ENCODE results near the gene RETREG3. TPM values are rescaled to one million over a fixed set of nuclear protein-coding genes. Genes with fewer than 3 reads are reported as not detected.
A peak's percentile ranks its signal among the peaks of the same experiment; 100 is the strongest.

Gene RETREG3
- total and polyA plus RNA-seq, 2 of the 13 experiments (the other 11 are each of a cell fraction or from before 2014, with no cell fraction given): 47.0 to 55.8 TPM

- TF ChIP-seq, protein P1, sequence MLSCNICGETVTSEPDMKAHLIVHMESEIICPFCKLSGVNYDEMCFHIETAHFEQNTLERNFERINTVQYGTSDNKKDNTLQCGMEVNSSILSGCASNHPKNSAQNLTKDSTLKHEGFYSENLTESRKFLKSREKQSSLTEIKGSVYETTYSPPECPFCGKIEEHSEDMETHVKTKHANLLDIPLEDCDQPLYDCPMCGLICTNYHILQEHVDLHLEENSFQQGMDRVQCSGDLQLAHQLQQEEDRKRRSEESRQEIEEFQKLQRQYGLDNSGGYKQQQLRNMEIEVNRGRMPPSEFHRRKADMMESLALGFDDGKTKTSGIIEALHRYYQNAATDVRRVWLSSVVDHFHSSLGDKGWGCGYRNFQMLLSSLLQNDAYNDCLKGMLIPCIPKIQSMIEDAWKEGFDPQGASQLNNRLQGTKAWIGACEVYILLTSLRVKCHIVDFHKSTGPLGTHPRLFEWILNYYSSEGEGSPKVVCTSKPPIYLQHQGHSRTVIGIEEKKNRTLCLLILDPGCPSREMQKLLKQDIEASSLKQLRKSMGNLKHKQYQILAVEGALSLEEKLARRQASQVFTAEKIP (CRISPR knock-in tag; IDR thresholded peaks at IDR 0.05; ENCODE audit: borderline replicate concordance): no peak
- TF ChIP-seq ZNF558 (CRISPR knock-in tag; IDR thresholded peaks at IDR 0.05; ENCODE audit: borderline replicate concordance) (no peak), ZNF775 (CRISPR knock-in tag; IDR thresholded peaks at IDR 0.05; ENCODE audit: borderline replicate concordance) (no peak), ZNF552 (CRISPR knock-in tag; IDR thresholded peaks at IDR 0.05; ENCODE audit: borderline replicate concordance) (no peak), ZNF18 (CRISPR knock-in tag; IDR thresholded peaks at IDR 0.05; ENCODE audit: insufficient replicate concordance) (no peak), GATA4 (IDR thresholded peaks at IDR 0.05; ENCODE audit: borderline replicate concordance, low read depth) (no peak), SAFB2 (CRISPR knock-in tag; IDR thresholded peaks at IDR 0.05; ENCODE audit: borderline replicate concordance, low read depth) (no peak), ZNF703 (CRISPR knock-in tag; IDR thresholded peaks at IDR 0.05; ENCODE audit: borderline replicate concordance) (no peak), ZNF646 (CRISPR knock-in tag; IDR thresholded peaks at IDR 0.05) (no peak), MZF1 (CRISPR knock-in tag; IDR thresholded peaks at IDR 0.05; ENCODE audit: borderline replicate concordance) (no peak), ZNF263 (CRISPR knock-in tag; IDR thresholded peaks at IDR 0.05) (peak; percentile 90), MEIS2 (CRISPR knock-in tag; IDR thresholded peaks at IDR 0.05) (no peak), ATF7 (IDR thresholded peaks at IDR 0.05) (no peak), ATF7 (CRISPR knock-in tag; IDR thresholded peaks at IDR 0.05) (no peak)
- TF ChIP-seq, protein P2, sequence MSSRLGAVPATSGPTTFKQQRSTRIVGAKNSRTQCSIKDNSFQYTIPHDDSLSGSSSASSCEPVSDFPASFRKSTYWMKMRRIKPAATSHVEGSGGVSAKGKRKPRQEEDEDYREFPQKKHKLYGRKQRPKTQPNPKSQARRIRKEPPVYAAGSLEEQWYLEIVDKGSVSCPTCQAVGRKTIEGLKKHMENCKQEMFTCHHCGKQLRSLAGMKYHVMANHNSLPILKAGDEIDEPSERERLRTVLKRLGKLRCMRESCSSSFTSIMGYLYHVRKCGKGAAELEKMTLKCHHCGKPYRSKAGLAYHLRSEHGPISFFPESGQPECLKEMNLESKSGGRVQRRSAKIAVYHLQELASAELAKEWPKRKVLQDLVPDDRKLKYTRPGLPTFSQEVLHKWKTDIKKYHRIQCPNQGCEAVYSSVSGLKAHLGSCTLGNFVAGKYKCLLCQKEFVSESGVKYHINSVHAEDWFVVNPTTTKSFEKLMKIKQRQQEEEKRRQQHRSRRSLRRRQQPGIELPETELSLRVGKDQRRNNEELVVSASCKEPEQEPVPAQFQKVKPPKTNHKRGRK (CRISPR knock-in tag; IDR thresholded peaks at IDR 0.05): no peak
These were observed 9.4 kb upstream of the RETREG3 start (continued) for GRCh38 chr17:42618442-42619150.

Measured in HepG2 (cell line).